Panc1 (cell line): ENCODE data around the gene MIOX. TPM values are rescaled to one million over a fixed set of nuclear protein-coding genes. Genes with fewer than 3 reads are reported as not detected.

Experiments
- ATAC-seq: fragments of 200-7000 bp; cut with Tn5 transposase; 2 replicates; pipeline ENCODE4 v1.9.1; 2020; ENCODE audit warnings: mild to moderate bottlenecking, moderate library complexity
- BruUV-seq: library from RNA; stranded (reverse); fragments of 400-500 nt; replicated peaks from 2 replicates; lab custom pipeline; 2021; lab: Mats Ljungman, UMichigan
- CTCF ChIA-PET: fragments of 300-600 bp; sonication (Branson Sonifier 250); formaldehyde crosslinking; loops from one replicate; lab custom pipeline; 2022; ENCODE audit warnings: antibody characterized with exemption; lab: Charles Lee
- POLR2A ChIA-PET: fragments of 300-600 bp; sonication (Branson Sonifier 250); formaldehyde crosslinking; loops from one replicate; lab custom pipeline; 2022; ENCODE audit warnings: antibody characterized with exemption; lab: Charles Lee
- DNase-seq: peaks from one replicate; pipeline ENCODE4 v3.0.0-alpha.2; 2010; ENCODE audit warnings: low read depth, low spot score
- H3K27ac ChIP-seq: 2 replicates; pipeline ENCODE4 v1.5.1; 2011; ENCODE audit warnings: mild to moderate bottlenecking, low read length, inconsistent platforms
- H3K27me3 ChIP-seq: fragments of 200-500 bp; sonication (Bioruptor generic); 2 replicates; pipeline ENCODE4 v1.6.0; 2014; ENCODE audit warnings: low read length, inconsistent platforms; ENCODE audit not compliant: control insufficient read depth, insufficient read depth
- H3K36me3 ChIP-seq: fragments of 200-500 bp; sonication (Bioruptor generic); 2 replicates; pipeline ENCODE4 v1.5.1; 2014; ENCODE audit warnings: inconsistent platforms, mild to moderate bottlenecking, low read length, moderate library complexity; ENCODE audit not compliant: control insufficient read depth, insufficient read depth
- H3K4me1 ChIP-seq: 2 replicates; pipeline ENCODE4 v1.5.1; 2011; ENCODE audit warnings: inconsistent platforms, mild to moderate bottlenecking, low read length, moderate library complexity; ENCODE audit not compliant: control insufficient read depth, insufficient read depth
- H3K4me3 ChIP-seq, 2 experiments: 2 replicates each; pipeline ENCODE4 v1.5.1; 2011 to 2012; ENCODE audit warnings: low read depth in 2 of 2, low read length in 2 of 2, mild to moderate bottlenecking in 2 of 2, inconsistent platforms in 1 of 2, moderate library complexity in 1 of 2
- H3K9me3 ChIP-seq: fragments of 200-500 bp; sonication (Bioruptor generic); 2 replicates; pipeline ENCODE4 v1.5.1; 2014; ENCODE audit warnings: low read depth, mild to moderate bottlenecking, inconsistent platforms, low read length, moderate library complexity; ENCODE audit not compliant: control insufficient read depth, insufficient read depth
- POLR2AphosphoS5 ChIP-seq: IDR thresholded peaks from 2 replicates; pipeline ENCODE4 v1.6.1; 2012; ENCODE audit warnings: mild to moderate bottlenecking, low read depth, low read length, moderate library complexity
- SIN3A ChIP-seq: IDR thresholded peaks from 2 replicates; pipeline ENCODE4 v1.6.1; 2012; ENCODE audit warnings: low read depth, mild to moderate bottlenecking, low read length, moderate library complexity, borderline replicate concordance; ENCODE audit not compliant: insufficient read depth
- TCF7L2 ChIP-seq: IDR thresholded peaks from 2 replicates; pipeline ENCODE4 v1.6.1; 2011; ENCODE audit warnings: mild to moderate bottlenecking, low read depth, low read length, inconsistent platforms
- in situ Hi-C: cut with HindIII; loops from 2 replicates; pipeline ENCODE4 v1.10.0; 2016; ENCODE audit warnings: low sequenced_read_pairs, low pct_unique_long_range_greater_than_20kb
- intact Hi-C: fragments of 100-400 bp; cut with micrococcal nuclease; formaldehyde crosslinking; loops from one replicate; pipeline ENCODE4 v1.10.0; 2022; ENCODE audit not compliant: unreplicated experiment
- total RNA-seq: library from RNA; stranded (reverse); gene quantifications from one replicate; pipeline ENCODE4 v1.2.1, GENCODE V29; 2021; ENCODE audit not compliant: unreplicated experiment
- TF ChIP-seq, protein P1 (sequence below): fragments of 450-650 bp; IDR thresholded peaks from 2 replicates; pipeline ENCODE4 v1.5.1; 2017; ENCODE audit warnings: mild to moderate bottlenecking
- TF ChIP-seq, protein P2 (sequence below), 2 experiments: IDR thresholded peaks; 2 replicates each; pipeline ENCODE4 v1.6.1; 2011 to 2012; ENCODE audit warnings: low read depth in 2 of 2, control low read depth in 1 of 2, low read length in 1 of 2, mild to moderate bottlenecking in 1 of 2, moderate library complexity in 1 of 2; ENCODE audit not compliant: insufficient read depth in 1 of 2

MIOX gene
- total RNA-seq, 1 experiment from 2014 or later, result 0.23 TPM

DNA sequence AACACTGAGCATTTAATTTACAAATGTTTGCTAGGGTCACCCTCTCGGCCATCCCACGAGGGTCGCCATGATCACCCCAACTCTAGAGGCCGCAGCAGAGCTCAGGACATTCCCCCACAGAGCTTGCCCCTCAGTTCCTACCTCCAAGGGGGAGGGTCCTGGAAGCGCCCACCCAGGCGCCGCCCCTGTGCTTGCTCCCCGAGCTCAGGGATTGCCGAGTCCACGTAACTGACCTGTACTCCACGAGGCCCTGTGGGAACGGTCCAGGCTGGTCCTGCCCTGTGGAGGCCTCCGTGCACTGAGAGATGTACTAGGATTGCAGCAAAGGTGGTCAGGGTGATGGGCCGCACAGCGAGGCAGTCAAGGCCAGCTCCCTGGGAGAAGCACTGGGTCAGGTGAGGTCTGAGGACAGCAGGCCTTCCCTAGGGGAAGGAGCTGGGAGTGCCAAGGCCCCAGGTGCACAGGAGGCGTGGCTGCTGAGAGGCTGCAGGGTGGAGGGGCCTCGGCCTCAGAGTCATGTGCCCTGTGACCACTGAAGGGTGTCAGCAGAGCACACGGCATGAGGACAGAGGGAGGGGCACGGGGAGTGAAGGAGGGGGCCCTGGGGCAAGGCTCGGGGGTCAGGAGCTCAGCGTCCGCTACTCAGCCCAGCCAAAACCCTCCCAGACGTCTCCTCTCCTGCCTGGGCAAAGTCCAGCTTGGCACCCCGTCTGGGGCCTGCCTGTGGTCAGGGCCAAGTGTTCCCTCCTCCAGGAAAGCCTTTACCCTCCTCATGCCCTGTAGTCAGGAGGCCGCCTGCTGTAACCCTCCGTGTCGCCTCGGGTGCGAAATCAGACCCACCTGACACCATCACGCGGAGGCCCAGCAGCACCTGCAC is 2.4 kb upstream of the MIOX start:
- no peak overlapping the region for H3K4me3 ChIP-seq
- no TSS peak for BruUV-seq
- intact Hi-C loops, result no loop called here
- no peaks in the 10 kb centered on the region for H3K9me3 ChIP-seq
- H3K27me3 ChIP-seq, result no peaks in the 10 kb centered on the region
- H3K36me3 ChIP-seq, result no peaks in the 10 kb centered on the region
- TF ChIP-seq, protein P1, sequence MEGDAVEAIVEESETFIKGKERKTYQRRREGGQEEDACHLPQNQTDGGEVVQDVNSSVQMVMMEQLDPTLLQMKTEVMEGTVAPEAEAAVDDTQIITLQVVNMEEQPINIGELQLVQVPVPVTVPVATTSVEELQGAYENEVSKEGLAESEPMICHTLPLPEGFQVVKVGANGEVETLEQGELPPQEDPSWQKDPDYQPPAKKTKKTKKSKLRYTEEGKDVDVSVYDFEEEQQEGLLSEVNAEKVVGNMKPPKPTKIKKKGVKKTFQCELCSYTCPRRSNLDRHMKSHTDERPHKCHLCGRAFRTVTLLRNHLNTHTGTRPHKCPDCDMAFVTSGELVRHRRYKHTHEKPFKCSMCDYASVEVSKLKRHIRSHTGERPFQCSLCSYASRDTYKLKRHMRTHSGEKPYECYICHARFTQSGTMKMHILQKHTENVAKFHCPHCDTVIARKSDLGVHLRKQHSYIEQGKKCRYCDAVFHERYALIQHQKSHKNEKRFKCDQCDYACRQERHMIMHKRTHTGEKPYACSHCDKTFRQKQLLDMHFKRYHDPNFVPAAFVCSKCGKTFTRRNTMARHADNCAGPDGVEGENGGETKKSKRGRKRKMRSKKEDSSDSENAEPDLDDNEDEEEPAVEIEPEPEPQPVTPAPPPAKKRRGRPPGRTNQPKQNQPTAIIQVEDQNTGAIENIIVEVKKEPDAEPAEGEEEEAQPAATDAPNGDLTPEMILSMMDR, result no peak
- TF ChIP-seq SIN3A (no peak), POLR2AphosphoS5 (no peak), TCF7L2 (no peak)
- TF ChIP-seq, protein P2, sequence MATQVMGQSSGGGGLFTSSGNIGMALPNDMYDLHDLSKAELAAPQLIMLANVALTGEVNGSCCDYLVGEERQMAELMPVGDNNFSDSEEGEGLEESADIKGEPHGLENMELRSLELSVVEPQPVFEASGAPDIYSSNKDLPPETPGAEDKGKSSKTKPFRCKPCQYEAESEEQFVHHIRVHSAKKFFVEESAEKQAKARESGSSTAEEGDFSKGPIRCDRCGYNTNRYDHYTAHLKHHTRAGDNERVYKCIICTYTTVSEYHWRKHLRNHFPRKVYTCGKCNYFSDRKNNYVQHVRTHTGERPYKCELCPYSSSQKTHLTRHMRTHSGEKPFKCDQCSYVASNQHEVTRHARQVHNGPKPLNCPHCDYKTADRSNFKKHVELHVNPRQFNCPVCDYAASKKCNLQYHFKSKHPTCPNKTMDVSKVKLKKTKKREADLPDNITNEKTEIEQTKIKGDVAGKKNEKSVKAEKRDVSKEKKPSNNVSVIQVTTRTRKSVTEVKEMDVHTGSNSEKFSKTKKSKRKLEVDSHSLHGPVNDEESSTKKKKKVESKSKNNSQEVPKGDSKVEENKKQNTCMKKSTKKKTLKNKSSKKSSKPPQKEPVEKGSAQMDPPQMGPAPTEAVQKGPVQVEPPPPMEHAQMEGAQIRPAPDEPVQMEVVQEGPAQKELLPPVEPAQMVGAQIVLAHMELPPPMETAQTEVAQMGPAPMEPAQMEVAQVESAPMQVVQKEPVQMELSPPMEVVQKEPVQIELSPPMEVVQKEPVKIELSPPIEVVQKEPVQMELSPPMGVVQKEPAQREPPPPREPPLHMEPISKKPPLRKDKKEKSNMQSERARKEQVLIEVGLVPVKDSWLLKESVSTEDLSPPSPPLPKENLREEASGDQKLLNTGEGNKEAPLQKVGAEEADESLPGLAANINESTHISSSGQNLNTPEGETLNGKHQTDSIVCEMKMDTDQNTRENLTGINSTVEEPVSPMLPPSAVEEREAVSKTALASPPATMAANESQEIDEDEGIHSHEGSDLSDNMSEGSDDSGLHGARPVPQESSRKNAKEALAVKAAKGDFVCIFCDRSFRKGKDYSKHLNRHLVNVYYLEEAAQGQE (IDR thresholded peaks at IDR 0.05; ENCODE audit: insufficient read depth in 1 of 2, low read depth in 2 of 2, low read length in 1 of 2), result no peak
- POLR2A ChIA-PET, result no interaction called here
- CTCF ChIA-PET, result no interaction called here
- DNase-seq, result no peak
- in situ Hi-C loops, result no loop called here
- H3K27ac ChIP-seq, result no peak overlapping the region
- no peak for ATAC-seq
- peaks cover 13% of the 10 kb centered on the region for H3K4me1 ChIP-seq

DNA sequence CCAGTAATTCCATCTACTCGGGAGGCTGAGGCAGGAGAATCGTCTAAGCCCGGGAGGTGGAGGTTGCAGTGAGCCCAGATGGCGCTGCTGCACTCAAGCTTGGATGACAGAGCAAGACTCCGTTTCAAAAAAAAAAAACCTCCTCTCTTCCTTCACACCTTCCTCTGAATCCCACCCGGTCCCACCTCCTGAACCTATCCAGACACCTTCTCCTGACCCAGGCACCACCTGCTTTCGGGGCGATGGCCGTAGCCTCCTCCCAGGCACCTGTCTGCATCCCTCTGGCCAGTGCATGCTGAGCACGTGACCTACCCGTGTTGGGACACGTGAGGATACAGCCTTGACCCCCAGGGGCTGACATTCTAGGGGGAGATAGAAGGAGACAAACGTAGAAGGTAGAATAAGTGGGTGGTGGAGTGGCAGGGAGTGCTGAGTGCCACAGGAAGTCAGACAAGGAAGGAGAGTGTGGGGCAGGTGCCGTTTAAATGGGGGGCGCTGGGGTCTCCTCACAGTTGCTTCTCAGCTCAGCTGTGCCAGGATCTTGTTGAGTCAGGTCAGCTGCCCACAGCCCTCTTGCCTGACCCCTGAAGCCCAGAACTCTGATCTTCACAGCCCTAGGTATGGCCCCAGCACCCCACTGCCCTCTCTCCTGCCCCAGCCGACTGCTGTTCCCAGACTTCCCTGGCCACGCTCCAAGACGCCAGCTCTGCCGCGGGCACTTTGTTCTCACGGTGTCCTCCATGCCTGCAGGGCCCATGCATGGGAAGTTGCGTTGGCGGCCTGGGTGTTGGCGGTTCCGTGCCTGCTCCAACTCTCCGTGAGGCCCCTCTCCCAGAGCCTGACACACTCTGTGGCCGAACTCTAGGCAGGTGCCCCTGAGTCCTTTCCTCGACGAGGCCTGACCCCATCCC is 1.2 kb upstream of the MIOX start:
- Histone ChIP-seq H3K9me3 (no peaks in the 10 kb centered on the region), H3K27ac (no peak overlapping the region), H3K27me3 (no peaks in the 10 kb centered on the region), H3K4me3 (no peak overlapping the region), H3K36me3 (no peaks in the 10 kb centered on the region), H3K4me1 (peaks cover 13% of the 10 kb centered on the region)
- intact Hi-C loops, result no loop called here
- 0 out of 2 replicates have a peak, but pooled peaks have one; percentile 36 for ATAC-seq
- ChIA-PET POLR2A (no interaction called here), CTCF (no interaction called here)
- TF ChIP-seq, protein P1, result no peak
- TF ChIP-seq TCF7L2, result peak; percentile 82
- peak; percentile 38; the same call in 1 of the 2 replicates for TF ChIP-seq POLR2AphosphoS5
- BruUV-seq, result TSS peak; percentile 87
- in situ Hi-C loops, result no loop called here
- no peak for DNase-seq
